AG09319 (cell line): Measurements from ENCODE around the gene SSRP1.
"Not testable (repeated sequence)": the region's sequence is repeated elsewhere in the genome, so short reads cannot be mapped to it uniquely, and the experiment has no call there.

ENCODE experiments used
- DNase-seq: peaks from one replicate; pipeline ENCODE4 v3.0.0-alpha.2; 2010; ENCODE audit warnings: low read depth; ENCODE audit errors: extremely low read depth
- TF ChIP-seq, protein P1 (sequence below): IDR thresholded peaks from 2 replicates; pipeline ENCODE4 v1.5.1; 2011; ENCODE audit warnings: low read depth, mild to moderate bottlenecking, inconsistent platforms, low read length, moderate library complexity

Gene SSRP1

DNA sequence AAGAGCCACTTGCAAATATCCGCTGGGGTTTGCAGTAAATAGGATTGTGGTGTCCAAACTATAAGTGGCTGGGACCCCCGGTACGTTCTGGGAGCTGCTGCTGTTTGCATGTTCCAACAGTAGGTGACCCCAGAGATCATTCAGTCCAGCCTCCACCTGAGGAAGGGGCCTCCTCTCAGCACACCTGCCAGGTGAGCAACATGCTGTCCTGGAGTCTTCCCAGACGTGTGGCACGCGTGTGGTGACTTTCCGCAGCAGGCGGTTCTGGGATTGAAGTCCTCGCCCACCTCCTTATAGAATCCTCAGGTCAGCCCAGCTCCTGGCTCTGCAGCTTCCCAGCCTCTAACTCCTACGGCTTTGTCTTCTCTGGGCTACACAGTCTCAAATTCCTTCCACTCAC, 9.1 kb upstream of the SSRP1 start:
- TF ChIP-seq, protein P1, sequence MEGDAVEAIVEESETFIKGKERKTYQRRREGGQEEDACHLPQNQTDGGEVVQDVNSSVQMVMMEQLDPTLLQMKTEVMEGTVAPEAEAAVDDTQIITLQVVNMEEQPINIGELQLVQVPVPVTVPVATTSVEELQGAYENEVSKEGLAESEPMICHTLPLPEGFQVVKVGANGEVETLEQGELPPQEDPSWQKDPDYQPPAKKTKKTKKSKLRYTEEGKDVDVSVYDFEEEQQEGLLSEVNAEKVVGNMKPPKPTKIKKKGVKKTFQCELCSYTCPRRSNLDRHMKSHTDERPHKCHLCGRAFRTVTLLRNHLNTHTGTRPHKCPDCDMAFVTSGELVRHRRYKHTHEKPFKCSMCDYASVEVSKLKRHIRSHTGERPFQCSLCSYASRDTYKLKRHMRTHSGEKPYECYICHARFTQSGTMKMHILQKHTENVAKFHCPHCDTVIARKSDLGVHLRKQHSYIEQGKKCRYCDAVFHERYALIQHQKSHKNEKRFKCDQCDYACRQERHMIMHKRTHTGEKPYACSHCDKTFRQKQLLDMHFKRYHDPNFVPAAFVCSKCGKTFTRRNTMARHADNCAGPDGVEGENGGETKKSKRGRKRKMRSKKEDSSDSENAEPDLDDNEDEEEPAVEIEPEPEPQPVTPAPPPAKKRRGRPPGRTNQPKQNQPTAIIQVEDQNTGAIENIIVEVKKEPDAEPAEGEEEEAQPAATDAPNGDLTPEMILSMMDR = no peak
- no peak for DNase-seq

DNA sequence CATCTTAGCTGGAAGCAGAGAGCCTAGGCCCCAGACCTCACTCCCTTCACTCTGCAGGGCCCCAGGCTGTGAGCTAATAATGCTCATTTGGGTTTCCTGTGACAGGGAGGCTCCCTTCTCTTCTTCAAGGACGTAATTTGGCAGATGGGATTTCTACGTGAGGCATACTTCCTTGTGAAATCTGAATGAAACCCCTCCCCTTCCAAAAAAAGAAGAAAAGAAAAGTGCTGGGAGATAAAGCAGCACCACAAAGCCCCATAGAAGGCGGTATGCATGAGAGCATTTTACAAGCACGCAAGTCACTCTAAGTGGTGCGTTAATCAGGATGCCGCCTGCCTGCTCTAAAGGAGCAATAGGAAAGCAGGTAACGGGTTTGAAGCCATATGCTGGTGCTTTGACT, 8.1 kb upstream of the SSRP1 start:
- no peak for DNase-seq
- TF ChIP-seq, protein P1 = no peak

DNA sequence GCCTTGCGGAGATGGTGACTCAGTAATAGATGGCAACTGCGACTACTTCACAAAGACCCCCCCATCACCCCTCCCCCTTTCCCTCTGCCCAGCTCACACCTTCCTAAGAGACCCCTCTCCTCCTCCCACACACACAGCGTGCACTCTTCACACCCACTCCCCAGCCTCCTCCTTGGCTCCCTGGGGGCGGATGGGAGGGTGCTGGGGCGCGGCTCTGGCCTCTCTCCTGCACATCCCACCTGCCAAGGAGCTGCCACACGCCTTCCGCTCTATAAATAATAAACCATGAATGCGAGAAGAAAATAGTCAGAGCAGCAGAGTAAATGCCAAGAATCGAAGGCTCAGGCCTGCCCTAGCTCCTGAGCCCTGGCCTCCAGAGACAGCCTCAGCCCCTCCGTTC, 7.0 kb upstream of the SSRP1 start:
- DNase-seq = no peak
- TF ChIP-seq, protein P1 = no peak

DNA sequence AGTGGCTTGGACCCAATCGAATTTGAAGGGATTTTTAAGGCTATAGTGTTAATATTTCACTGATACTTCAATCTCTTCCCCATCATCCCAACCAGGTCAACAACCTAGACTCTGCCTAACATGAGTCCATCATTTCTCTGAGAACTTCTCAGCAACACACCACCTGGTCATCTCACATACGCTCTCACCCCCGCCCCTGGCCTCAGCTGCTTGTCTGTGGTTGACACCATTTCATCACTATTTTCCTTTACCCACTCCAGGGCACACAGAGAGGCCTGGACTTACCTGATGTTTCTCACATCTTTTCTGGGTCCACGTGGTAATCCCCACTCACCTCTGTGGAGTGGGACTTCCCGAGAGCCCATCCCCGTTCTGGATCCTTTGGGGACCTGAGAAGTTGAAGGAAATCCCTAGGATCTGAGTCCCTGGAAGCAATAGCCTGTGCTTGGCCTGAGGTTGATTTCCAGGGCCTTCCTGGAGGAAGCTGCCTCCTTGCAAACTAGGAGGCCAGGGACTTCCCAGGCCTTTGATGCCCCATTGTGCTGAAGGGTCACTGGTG, 5.6 kb upstream of the SSRP1 start:
- TF ChIP-seq, protein P1 = no peak
- no peak for DNase-seq

DNA sequence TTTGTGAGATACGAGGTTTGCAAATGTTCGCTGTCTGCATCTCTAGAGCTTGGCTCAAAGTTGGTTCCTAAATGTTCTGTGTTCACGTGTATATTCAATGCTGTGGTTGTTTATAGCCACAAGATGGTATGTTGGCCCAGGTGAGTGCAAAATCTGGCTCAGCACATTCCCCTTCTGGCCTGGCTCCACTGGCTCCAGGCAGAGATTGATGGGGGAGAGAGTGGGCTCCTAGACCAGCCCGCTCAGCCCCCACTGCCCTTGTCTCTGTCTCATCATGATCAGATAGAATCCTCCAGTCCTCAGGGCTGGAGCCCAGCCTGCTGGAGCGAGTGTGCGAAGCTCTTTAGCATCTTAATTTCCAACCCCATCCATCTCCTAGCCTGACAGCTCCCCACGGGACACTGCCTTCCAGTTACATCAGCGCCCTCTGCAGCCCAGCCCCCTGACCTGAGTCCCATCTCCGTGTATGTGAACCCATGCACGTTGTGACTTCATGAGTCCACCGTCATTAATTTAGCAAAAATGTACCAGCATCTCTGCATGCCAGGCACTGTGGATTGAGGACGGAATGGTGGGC, 4.4 kb upstream of the SSRP1 start:
- TF ChIP-seq, protein P1 = peak; percentile 18
- DNase-seq = no peak

DNA sequence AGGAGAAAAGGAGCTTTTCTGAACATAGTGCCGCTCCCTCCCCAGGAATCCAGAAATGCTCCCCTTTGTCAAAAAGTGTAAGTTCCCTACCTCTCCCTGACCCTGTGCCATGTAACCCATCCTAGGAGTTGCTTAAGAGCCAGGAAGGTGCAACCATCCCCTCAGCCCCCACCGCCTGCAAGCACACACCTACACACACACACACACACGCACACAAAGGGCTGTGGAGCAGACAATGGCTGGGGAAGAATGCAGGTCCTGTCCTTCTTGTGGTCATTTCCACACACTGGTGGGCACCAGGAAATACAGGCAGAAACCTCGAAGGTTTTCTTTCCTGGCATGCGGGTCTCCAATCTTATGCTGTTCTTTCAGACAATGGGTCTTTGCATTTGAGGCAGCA, 3.6 kb upstream of the SSRP1 start:
- TF ChIP-seq, protein P1 = no peak
- DNase-seq = no peak

DNA sequence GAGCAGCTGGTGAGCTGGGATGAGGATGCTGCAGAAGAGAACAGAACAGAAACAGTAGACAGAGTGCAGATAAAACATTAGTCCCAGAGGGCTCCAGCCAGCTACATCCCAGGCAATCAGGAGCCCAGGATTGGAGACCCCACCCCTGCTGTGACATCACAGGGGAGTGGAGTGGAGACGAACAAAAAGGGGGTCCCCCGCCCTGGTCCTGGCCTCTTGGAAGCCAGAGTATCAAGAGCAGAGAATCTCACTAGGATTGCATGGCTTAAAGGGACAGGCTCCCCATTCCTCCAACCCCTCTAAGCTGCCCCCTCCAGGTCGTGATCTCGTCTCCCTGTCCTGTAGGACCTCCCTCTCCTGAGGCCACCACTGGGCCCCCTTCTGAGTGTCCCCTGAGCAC, 2.5 kb upstream of the SSRP1 start, which contains the start of gene P2RX3:
TSS of gene P2RX3 (plus strand) at position 211 of the 400 bp plus-strand sequence. CDS start 199 bp downstream, outside the sequence.
- TF ChIP-seq, protein P1 = no peak
- DNase-seq = no peak

DNA sequence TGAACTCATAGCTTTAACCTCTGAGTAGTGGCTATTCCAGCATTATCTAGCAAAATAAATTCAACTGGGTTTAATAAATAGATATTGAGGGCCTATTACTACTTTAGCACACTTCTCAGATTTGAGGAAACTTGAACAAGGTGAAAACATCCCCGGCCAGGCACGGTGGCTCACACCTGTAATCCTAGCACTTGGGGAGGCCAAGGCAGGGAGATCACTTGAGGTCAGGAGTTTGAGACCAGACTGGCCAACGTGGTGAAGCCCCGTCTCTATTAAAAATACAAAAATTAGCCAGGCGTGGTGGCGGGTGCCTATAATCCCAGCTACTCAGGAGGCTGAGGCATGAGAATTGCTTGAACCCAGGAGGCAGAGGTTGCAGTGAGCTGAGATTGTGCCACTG, 1.2 kb upstream of the SSRP1 start:
- not testable (repeated sequence) for DNase-seq
